Glomerular visceral epithelial cell (primary cell): ENCODE results near the gene RPRD1A.
"Not testable (repeated sequence)": the region's sequence is repeated elsewhere in the genome, so short reads cannot be mapped to it uniquely, and the experiment has no call there.

ENCODE experiments used
- DNase-seq: peaks from one replicate; pipeline ENCODE4 v3.0.0-alpha.2; 2016; ENCODE audit errors: extremely low spot score

The RPRD1A gene

GRCh38 chr18:36031407-36031806, 36.0 kb downstream of the RPRD1A start:
- DNase-seq: no peak

DNA sequence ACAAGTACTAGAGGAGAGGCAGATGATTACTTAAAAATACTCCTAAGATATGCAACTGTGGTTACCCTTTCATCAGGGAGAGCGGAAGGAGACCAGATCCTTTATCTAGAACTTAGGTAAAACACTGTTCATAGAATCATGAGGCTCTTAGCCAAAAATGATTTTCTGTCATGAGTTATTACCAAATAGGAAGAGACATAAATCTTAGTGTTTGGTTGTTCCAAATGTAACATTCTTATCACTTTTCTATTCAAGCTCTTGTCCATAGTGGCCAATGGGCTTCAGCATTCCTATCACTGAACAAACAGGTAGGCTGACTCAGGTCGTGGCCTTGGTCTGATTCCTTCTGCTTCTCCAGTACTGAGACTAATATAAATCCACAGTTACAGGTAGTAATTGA, 38.5 kb downstream of the RPRD1A start:
- no peak for DNase-seq

GRCh38 chr18:36025025-36025424, 42.3 kb downstream of the RPRD1A start:
- DNase-seq: no peak

DNA sequence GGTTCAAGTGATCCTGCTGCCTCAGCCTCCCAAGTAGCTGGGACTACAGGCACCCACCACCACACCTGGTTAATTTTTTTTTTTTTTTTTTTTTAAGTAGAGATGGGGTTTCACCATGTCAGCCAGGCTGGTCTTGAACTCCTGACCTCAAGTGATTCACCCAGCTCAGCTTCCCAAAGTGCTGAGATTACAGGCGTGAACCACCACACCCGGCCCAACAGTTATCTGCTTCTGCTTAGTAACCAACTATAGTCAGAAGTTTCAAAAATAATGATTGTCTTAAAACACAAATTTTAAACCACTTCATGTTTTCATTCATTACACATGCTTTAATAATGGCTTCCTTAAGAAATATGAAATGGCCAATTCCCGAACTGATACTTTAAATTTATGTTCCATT, 43.1 kb downstream of the RPRD1A start:
- not testable (repeated sequence) for DNase-seq

DNA sequence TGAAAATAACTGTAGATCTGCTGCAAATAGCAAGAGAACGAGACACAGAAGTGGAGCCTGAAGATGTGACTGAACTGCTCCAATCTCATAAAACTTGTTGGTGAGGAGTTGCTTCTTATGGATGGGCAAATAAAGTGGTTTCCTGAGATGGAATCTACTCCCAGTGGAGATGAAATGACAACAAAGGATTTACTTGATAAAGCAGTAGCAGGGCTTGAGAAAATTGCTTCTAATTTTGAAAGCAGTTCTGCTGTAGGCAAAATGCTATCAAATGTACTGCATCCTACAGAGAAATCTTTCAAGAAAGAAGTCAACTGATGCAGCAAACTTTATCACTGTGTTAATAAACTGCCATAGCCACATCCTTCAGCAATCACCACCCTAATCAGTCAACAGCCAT, 44.0 kb downstream of the RPRD1A start:
- no peak for DNase-seq

DNA sequence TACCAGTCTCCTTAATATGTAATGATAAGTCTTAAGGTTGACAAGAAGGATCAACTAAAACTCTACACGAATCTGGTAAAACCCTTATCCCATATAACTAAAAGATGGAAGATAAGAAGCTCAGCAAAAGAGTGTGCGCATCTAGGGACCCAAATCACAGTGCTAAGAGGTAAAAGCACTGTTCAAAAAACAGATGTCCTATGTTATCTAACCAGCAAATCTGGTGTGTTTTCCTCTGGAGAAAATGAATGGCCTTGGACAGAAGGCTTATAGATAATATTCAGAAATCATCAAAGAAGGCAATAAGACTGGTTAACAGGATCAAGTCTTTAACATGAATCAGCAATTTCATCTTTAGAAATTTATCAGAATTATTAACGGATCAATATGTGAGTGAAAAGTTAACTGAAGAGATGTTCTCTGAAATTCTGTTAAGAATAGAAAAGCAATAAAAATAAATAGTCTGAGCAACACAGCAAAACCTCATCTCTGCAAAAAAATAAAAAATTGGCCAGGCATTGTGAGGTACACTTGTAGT, 47.1 kb downstream of the RPRD1A start:
- no peak for DNase-seq

DNA sequence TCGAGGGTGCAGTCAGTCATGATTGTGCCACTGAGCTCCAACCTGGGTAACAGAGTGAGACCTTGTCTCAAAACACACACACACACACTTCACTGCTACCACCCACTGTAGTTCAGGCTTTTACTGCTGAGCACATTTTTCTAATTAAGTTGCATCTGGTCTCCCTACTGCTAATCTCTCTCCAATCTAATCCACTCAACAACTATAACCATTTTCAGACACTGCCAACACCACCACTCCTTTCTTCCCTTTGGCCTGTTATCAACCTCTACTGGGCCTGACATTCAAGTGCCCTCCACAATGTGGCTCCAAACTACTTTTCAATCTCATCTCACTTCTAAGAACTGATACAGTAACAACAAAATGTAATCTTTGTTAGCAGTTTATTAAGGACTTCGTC, 50.1 kb downstream of the RPRD1A start:
- DNase-seq: no peak

GRCh38 chr18:36015629-36016028, 51.7 kb downstream of the RPRD1A start:
- DNase-seq: no peak

DNA sequence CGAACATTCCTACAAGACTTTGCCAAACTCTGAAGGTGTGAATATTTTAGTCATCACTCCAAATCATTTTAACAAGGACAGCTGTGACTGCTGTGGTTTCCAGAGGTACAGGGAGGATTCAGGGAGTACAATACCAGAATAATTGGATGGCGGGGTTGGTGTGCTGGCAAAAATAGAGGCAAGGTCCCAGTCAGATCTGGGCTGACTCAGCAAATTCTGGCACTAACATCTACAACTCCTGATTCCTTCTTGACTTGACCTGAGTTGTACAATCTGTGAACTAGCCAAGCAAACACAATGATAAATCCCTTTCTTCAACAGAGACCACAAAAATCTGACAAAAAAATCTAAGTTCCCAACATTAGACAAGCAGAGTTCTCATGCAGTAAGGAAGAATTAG, 54.5 kb downstream of the RPRD1A start:
- no peak for DNase-seq

DNA sequence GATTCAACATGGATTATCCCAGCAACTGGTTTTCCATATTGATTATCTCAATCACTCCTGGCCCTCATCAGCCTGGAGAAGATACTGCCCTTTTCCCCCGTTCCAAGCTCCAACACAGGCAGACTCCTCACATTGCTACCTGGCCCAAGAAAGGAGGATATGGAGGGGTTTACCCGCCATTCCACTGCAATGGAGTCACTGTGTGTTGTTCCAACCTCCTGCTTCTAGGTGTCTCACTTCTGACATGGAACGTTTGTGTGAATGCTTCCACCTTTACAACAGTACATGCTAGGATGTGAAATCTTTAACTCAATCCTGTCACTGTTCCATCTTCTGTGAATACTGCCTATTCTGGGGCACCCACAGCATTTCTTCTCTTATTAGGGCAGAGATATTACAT, 58.1 kb downstream of the RPRD1A start:
- no peak for DNase-seq

DNA sequence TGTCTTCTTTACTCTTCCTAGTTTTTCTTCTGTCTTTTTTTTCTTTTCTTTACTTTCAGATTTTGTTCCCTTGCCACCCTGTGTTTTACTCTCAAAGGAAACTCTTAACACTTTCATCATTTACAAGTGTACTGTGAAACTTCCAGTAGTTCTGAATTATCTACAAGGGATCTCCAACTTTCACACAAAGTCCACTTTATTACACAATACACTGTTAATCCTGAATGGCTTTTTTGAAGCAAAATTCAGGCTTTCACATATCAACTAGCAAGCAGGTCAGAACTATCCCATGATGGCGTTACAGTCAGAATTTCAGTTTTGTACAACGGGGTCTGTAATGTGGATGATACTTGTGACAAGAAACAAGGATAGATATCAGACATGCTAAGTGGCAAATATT, 60.4 kb downstream of the RPRD1A start:
- DNase-seq: no peak

- DNase-seq: no peak
Observed at GRCh38 chr18:35999925-36000324, 67.4 kb downstream of the RPRD1A start.

DNA sequence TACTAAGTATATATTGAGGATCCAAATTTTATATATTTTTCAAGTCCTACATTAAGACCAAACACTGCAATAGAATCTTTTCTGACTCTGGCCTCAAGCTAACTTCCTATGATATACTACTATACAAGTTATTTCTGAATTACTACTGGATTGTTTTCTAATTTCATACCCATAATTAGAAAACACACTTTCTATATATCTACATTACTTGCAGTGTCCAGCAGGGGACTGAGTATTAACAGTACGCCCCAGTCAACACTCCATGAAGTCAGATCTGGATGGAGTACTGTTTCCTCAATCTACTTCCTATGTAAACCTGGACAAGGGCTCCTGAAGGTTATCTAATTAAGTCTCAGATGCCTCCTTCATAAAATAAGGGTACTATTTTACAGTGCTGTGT, 68.4 kb downstream of the RPRD1A start:
- DNase-seq: peak; percentile 5

- no peak for DNase-seq
Observed at GRCh38 chr18:35993013-35993412, 74.3 kb downstream of the RPRD1A start.

- no peak for DNase-seq
Observed at GRCh38 chr18:35991696-35992095, 75.7 kb downstream of the RPRD1A start.

GRCh38 chr18:35983818-35984217, 83.5 kb downstream of the RPRD1A start:
- no peak for DNase-seq

DNA sequence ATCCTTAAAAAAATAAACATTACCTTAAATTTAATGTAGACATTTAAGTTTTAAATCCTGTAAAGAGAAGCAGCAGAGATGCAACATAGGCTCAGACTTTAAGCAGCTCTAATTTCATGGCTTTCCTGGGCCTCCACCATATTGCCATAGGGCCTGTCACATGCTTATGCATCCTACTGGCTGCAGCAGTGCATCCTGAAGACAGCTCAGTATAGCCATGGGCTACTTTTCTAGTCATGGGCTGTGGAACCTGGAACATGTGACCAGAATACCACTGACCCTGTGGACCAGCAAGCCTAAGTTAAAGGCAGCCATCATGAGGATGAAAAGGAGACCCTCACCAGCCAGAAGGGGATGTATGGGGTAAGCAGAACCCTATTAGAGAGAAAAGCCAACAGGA, 84.2 kb downstream of the RPRD1A start:
- DNase-seq: no peak

GRCh38 chr18:35982409-35983114, 84.8 kb downstream of the RPRD1A start:
- DNase-seq: no peak

- no peak for DNase-seq
Observed at GRCh38 chr18:35979112-35979511, 88.2 kb downstream of the RPRD1A start.

DNA sequence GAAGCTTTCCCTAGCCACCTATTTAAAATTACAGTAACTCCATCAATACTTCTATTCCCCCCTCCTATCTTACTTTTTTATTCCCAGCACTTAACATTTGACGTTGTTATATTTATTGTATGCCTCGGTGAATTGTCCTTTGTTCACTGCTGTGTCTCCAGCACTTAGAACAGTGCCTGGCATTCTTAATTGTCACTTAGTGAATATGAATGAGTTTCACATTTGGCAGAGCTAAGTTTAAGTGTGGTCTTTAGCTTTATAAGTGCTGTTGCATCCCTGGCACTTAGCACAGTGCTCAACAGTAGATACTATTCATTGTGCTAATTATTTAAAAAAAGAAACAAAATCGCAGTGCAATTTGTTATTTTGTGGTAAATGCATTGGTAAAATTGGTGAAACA, 93.2 kb downstream of the RPRD1A start:
- no peak for DNase-seq

- no peak for DNase-seq
Observed at GRCh38 chr18:35973650-35974049, 93.7 kb downstream of the RPRD1A start.

- peak; percentile 96 for DNase-seq
Observed at GRCh38 chr18:35972197-35973000, 95.0 kb downstream of the RPRD1A start, which contains the start of gene RMP24. Gene RMP24, plus strand, starts transcription at chr18:35972679.

DNA sequence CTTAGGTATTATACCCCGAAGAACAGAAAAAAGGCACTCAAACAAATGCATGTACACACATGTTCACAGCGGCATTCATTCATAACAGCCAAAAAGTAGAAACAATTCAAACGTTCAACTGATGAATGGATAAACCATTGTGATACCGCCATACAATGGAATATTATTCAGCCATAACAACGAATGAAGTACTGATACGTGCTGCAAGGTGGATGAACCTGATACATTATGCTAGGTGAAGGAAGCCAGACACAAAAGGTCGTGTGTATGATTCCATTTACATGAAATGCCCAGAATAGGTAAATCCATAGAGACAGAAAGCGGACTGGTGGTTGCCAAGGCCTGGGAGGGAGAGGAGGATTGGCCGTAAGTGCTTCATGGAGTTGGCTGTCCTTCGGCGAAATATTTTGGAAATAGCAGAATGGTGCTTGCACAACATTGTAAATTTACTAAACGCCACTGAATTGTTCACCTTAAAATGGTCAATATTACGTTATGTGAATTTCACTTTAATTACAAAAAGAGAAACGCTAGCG, 95.6 kb downstream of the RPRD1A start:
- no peak for DNase-seq
